Measurements from ENCODE around the gene FAM25G.

FAM25G gene

GRCh38 chr10:47454780-47455058 lies 36.8 kb downstream of the FAM25G start:
- Histone ChIP-seq H3K9ac (ENCODE audit: low read length) (no peak overlapping the region), H3K27me3 (ENCODE audit: low read length) (no peaks in the 10 kb centered on the region), H3K9me3 (ENCODE audit: insufficient read depth, low read length) (no peaks in the 10 kb centered on the region), H2AFZ (ENCODE audit: low read depth, low read length, severe bottlenecking) (no peak overlapping the region), H3K27ac (ENCODE audit: low read depth, low read length) (no peak overlapping the region), H3K79me2 (ENCODE audit: insufficient read depth, low read length) (no peaks in the 10 kb centered on the region), H4K20me1 (ENCODE audit: low read depth, low read length) (no peaks in the 10 kb centered on the region), H3K4me2 (ENCODE audit: low read depth, low read length, poor library complexity, severe bottlenecking) (no peak overlapping the region), H3K4me3 (ENCODE audit: insufficient read depth, low read length, poor library complexity, severe bottlenecking) (no peak overlapping the region), H3K36me3 (ENCODE audit: low read length) (no peaks in the 10 kb centered on the region), H3K9me2 (replicated peaks; ENCODE audit: insufficient read depth, low read length) (no peaks in the 10 kb centered on the region), H3F3A (ENCODE audit: insufficient read depth) (no peaks in the 10 kb centered on the region)
- no peak for TF ChIP-seq CTCF (IDR thresholded peaks at IDR 0.05; ENCODE audit: insufficient read depth, low read length, poor library complexity, severe bottlenecking)
- no peak for TF ChIP-seq EZH2phosphoT487 (conservative IDR thresholded peaks at IDR 0.05; ENCODE audit: low read length)

- no peak overlapping the region for H3K4me2 ChIP-seq (ENCODE audit: low read depth, low read length, poor library complexity, severe bottlenecking)
- no peaks in the 10 kb centered on the region for H3K27me3 ChIP-seq (ENCODE audit: low read length)
- H3K4me3 ChIP-seq (ENCODE audit: insufficient read depth, low read length, poor library complexity, severe bottlenecking), result no peak overlapping the region
- H3K9me2 ChIP-seq (replicated peaks; ENCODE audit: insufficient read depth, low read length), result no peaks in the 10 kb centered on the region
- no peaks in the 10 kb centered on the region for H3F3A ChIP-seq (ENCODE audit: insufficient read depth)
- H3K36me3 ChIP-seq (ENCODE audit: low read length), result no peaks in the 10 kb centered on the region
- H3K9ac ChIP-seq (ENCODE audit: low read length), result no peak overlapping the region
- no peaks in the 10 kb centered on the region for H4K20me1 ChIP-seq (ENCODE audit: low read depth, low read length)
- no peak overlapping the region for H2AFZ ChIP-seq (ENCODE audit: low read depth, low read length, severe bottlenecking)
- no peaks in the 10 kb centered on the region for H3K79me2 ChIP-seq (ENCODE audit: insufficient read depth, low read length)
- TF ChIP-seq CTCF (IDR thresholded peaks at IDR 0.05; ENCODE audit: insufficient read depth, low read length, poor library complexity, severe bottlenecking), result no peak
- TF ChIP-seq EZH2phosphoT487 (conservative IDR thresholded peaks at IDR 0.05; ENCODE audit: low read length), result no peak
- no peak overlapping the region for H3K27ac ChIP-seq (ENCODE audit: low read depth, low read length)
- H3K9me3 ChIP-seq (ENCODE audit: insufficient read depth, low read length), result no peaks in the 10 kb centered on the region
These were observed 37.3 kb downstream of the FAM25G start for GRCh38 chr10:47454008-47454779.

GRCh38 chr10:47453141-47454007 lies 38.1 kb downstream of the FAM25G start:
- H3K9ac ChIP-seq (ENCODE audit: low read length), result no peak overlapping the region
- no peaks in the 10 kb centered on the region for H4K20me1 ChIP-seq (ENCODE audit: low read depth, low read length)
- no peak overlapping the region for H3K4me2 ChIP-seq (ENCODE audit: low read depth, low read length, poor library complexity, severe bottlenecking)
- no peaks in the 10 kb centered on the region for H3K9me2 ChIP-seq (replicated peaks; ENCODE audit: insufficient read depth, low read length)
- H3K27ac ChIP-seq (ENCODE audit: low read depth, low read length), result no peak overlapping the region
- H2AFZ ChIP-seq (ENCODE audit: low read depth, low read length, severe bottlenecking), result no peak overlapping the region
- H3K4me3 ChIP-seq (ENCODE audit: insufficient read depth, low read length, poor library complexity, severe bottlenecking), result no peak overlapping the region
- H3F3A ChIP-seq (ENCODE audit: insufficient read depth), result no peaks in the 10 kb centered on the region
- no peaks in the 10 kb centered on the region for H3K27me3 ChIP-seq (ENCODE audit: low read length)
- no peaks in the 10 kb centered on the region for H3K36me3 ChIP-seq (ENCODE audit: low read length)
- TF ChIP-seq CTCF (IDR thresholded peaks at IDR 0.05; ENCODE audit: insufficient read depth, low read length, poor library complexity, severe bottlenecking) (no peak), EZH2phosphoT487 (conservative IDR thresholded peaks at IDR 0.05; ENCODE audit: low read length) (no peak)
- no peaks in the 10 kb centered on the region for H3K9me3 ChIP-seq (ENCODE audit: insufficient read depth, low read length)
- no peaks in the 10 kb centered on the region for H3K79me2 ChIP-seq (ENCODE audit: insufficient read depth, low read length)
